ENCODE results near the gene CFAP20DC. TPM values are rescaled to one million over a fixed set of nuclear protein-coding genes. Genes with fewer than 3 reads are reported as not detected.
A peak's percentile ranks its signal among the peaks of the same experiment; 100 is the strongest.

CFAP20DC gene
- total RNA-seq, 1 donor from 2014 or later, result 8.0 TPM

- Mint-ChIP-seq H3K27ac (no peak overlapping the region), H3K27me3 (no peaks in the 10 kb centered on the region), H3K9me3 (ENCODE audit: low read depth) (no peaks in the 10 kb centered on the region), H3K4me3 (ENCODE audit: low read depth) (no peak overlapping the region), H3K4me1 (ENCODE audit: low read depth) (peaks cover 5% of the 10 kb centered on the region), H3K36me3 (ENCODE audit: insufficient read depth) (no peaks in the 10 kb centered on the region)
- DNase-seq (ENCODE audit: low spot score, unreplicated experiment), result no peak
- no peak for TF ChIP-seq CTCF (IDR thresholded peaks at IDR 0.05; ENCODE audit: unreplicated experiment)
Observed at GRCh38 chr3:59027607-59028006, 22.2 kb downstream of the CFAP20DC start.

GRCh38 chr3:59023612-59024011, 26.2 kb downstream of the CFAP20DC start:
- no peak for TF ChIP-seq CTCF (IDR thresholded peaks at IDR 0.05; ENCODE audit: unreplicated experiment)
- no peak overlapping the region for H3K27ac Mint-ChIP-seq
- H3K27me3 Mint-ChIP-seq, result no peaks in the 10 kb centered on the region
- no peak overlapping the region for H3K4me3 Mint-ChIP-seq (ENCODE audit: low read depth)
- DNase-seq (ENCODE audit: low spot score, unreplicated experiment), result no peak
- H3K4me1 Mint-ChIP-seq (ENCODE audit: low read depth), result peaks cover 10% of the 10 kb centered on the region
- peaks cover under 1% of the 10 kb centered on the region for H3K9me3 Mint-ChIP-seq (ENCODE audit: low read depth)
- no peaks in the 10 kb centered on the region for H3K36me3 Mint-ChIP-seq (ENCODE audit: insufficient read depth)

- Mint-ChIP-seq H3K4me3 (ENCODE audit: low read depth) (no peak overlapping the region), H3K36me3 (ENCODE audit: insufficient read depth) (peaks cover 3% of the 10 kb centered on the region), H3K27ac (peak overlapping the region; percentile 82), H3K27me3 (no peaks in the 10 kb centered on the region), H3K4me1 (ENCODE audit: low read depth) (peaks cover 39% of the 10 kb centered on the region), H3K9me3 (ENCODE audit: low read depth) (peaks cover 5% of the 10 kb centered on the region)
- no peak for TF ChIP-seq CTCF (IDR thresholded peaks at IDR 0.05; ENCODE audit: unreplicated experiment)
- DNase-seq (ENCODE audit: low spot score, unreplicated experiment), result no peak
Observed at GRCh38 chr3:59017617-59017984, 32.2 kb downstream of the CFAP20DC start.

GRCh38 chr3:59016930-59017616, 32.8 kb downstream of the CFAP20DC start:
- peak overlapping the region; percentile 82 for H3K27ac Mint-ChIP-seq
- no peaks in the 10 kb centered on the region for H3K27me3 Mint-ChIP-seq
- H3K9me3 Mint-ChIP-seq (ENCODE audit: low read depth), result peaks cover 5% of the 10 kb centered on the region
- H3K4me3 Mint-ChIP-seq (ENCODE audit: low read depth), result no peak overlapping the region
- no peak for DNase-seq (ENCODE audit: low spot score, unreplicated experiment)
- peaks cover 3% of the 10 kb centered on the region for H3K36me3 Mint-ChIP-seq (ENCODE audit: insufficient read depth)
- peaks cover 41% of the 10 kb centered on the region for H3K4me1 Mint-ChIP-seq (ENCODE audit: low read depth)
- no peak for TF ChIP-seq CTCF (IDR thresholded peaks at IDR 0.05; ENCODE audit: unreplicated experiment)

- no peak for TF ChIP-seq CTCF (IDR thresholded peaks at IDR 0.05; ENCODE audit: unreplicated experiment)
- peaks cover 36% of the 10 kb centered on the region for H3K4me1 Mint-ChIP-seq (ENCODE audit: low read depth)
- H3K9me3 Mint-ChIP-seq (ENCODE audit: low read depth), result peaks cover 22% of the 10 kb centered on the region
- peaks cover 10% of the 10 kb centered on the region for H3K36me3 Mint-ChIP-seq (ENCODE audit: insufficient read depth)
- no peak for DNase-seq (ENCODE audit: low spot score, unreplicated experiment)
- no peaks in the 10 kb centered on the region for H3K27me3 Mint-ChIP-seq
- H3K27ac Mint-ChIP-seq, result no peak overlapping the region
- no peak overlapping the region for H3K4me3 Mint-ChIP-seq (ENCODE audit: low read depth)
Observed at GRCh38 chr3:59013611-59014010, 36.2 kb downstream of the CFAP20DC start.

Data from progenitor cell of endocrine pancreas (in vitro differentiated cells).